ENCODE data around the gene NFIC.

GRCh38 chr19:3433313-3433712 lies 66.9 kb downstream of the NFIC start:
- TF ChIP-seq TAF1 (IDR thresholded peaks at IDR 0.05; ENCODE audit: borderline replicate concordance, low read depth, low read length) (no peak), ZBTB33 (IDR thresholded peaks at IDR 0.05; ENCODE audit: borderline replicate concordance, low read depth) (no peak), CTCF (IDR thresholded peaks at IDR 0.05) (no peak), FOXM1 (IDR thresholded peaks at IDR 0.05; ENCODE audit: low read depth) (no peak), USF1 (IDR thresholded peaks at IDR 0.05; ENCODE audit: borderline replicate concordance, low read depth) (no peak), MAX (IDR thresholded peaks at IDR 0.05; ENCODE audit: low read depth) (no peak), EZH2phosphoT487 (IDR thresholded peaks at IDR 0.05; ENCODE audit: borderline replicate concordance, low read depth) (no peak), SIN3A (IDR thresholded peaks at IDR 0.05; ENCODE audit: borderline replicate concordance, low read depth, low read length) (no peak)

All from SK-N-SH (cell line).